HEK293 (cell line): Measurements from ENCODE around the gene PHEX.

ENCODE experiments used
- CTCF ChIA-PET: fragments of 350-600 bp; formaldehyde crosslinking; extraction: SDS; loops from one replicate; lab custom pipeline; 2021; ENCODE audit warnings: antibody characterized with exemption; lab: Yijun Ruan, JAX
- POLR2A ChIA-PET: fragments of 300-600 bp; formaldehyde crosslinking; extraction: SDS; loops from one replicate; lab custom pipeline; 2020; ENCODE audit warnings: antibody characterized with exemption, inconsistent platforms; lab: Yijun Ruan, JAX
- H3K27ac ChIP-seq: fragments of 200-500 bp; sonication (Bioruptor generic); 2 replicates; pipeline ENCODE4 v1.5.1; 2014; ENCODE audit warnings: low read depth, low read length, control low read depth, inconsistent platforms; ENCODE audit errors: extremely low read depth
- H3K36me3 ChIP-seq, 2 experiments: fragments of 200-500 bp in 1 of 2; sonication (Bioruptor generic) in 1 of 2; 1 replicate in 1 of 2; 2 replicates in 1 of 2; pipeline ENCODE4 v1.5.1; 2014 to 2017; ENCODE audit warnings: inconsistent platforms in 2 of 2, low read length in 2 of 2; ENCODE audit not compliant: control insufficient read depth in 2 of 2, insufficient read depth in 1 of 2
- H3K4me1 ChIP-seq: fragments of 200-500 bp; sonication (Bioruptor generic); 2 replicates; pipeline ENCODE4 v1.5.1; 2014; ENCODE audit warnings: mild to moderate bottlenecking, low read length, inconsistent platforms; ENCODE audit not compliant: control insufficient read depth, insufficient read depth
- H3K4me3 ChIP-seq: 2 replicates; pipeline ENCODE4 v1.5.1; 2011; ENCODE audit warnings: low read depth, mild to moderate bottlenecking, control low read depth, low read length, moderate library complexity
- H3K9me3 ChIP-seq: fragments of 200-500 bp; sonication (Bioruptor generic); 2 replicates; pipeline ENCODE4 v1.5.1; 2014; ENCODE audit warnings: low read depth, low read length, inconsistent platforms; ENCODE audit not compliant: control insufficient read depth, insufficient read depth
- CTCF ChIP-seq: fragments of 450-650 bp; formaldehyde crosslinking; IDR thresholded peaks from 2 replicates; pipeline ENCODE4 v1.5.1; 2016; ENCODE audit warnings: missing biosample characterization, missing genetic modification characterization
- GLI4 ChIP-seq: fragments of 450-650 bp; formaldehyde crosslinking; IDR thresholded peaks from 2 replicates; pipeline ENCODE4 v1.5.1; 2016; ENCODE audit warnings: missing biosample characterization, missing genetic modification characterization
- IKZF3 ChIP-seq: fragments of 450-650 bp; IDR thresholded peaks from 2 replicates; pipeline ENCODE4 v1.5.0; 2018; ENCODE audit warnings: missing biosample characterization, mild to moderate bottlenecking, missing genetic modification characterization, moderate library complexity
- MZF1 ChIP-seq: fragments of 450-650 bp; formaldehyde crosslinking; IDR thresholded peaks from 2 replicates; pipeline ENCODE4 v1.5.1; 2017; ENCODE audit warnings: missing biosample characterization, missing genetic modification characterization, borderline replicate concordance
- TRIM28 ChIP-seq: IDR thresholded peaks from 2 replicates; pipeline ENCODE4 v1.6.1; 2011; ENCODE audit warnings: low read length, control low read depth, borderline replicate concordance
- TSHZ1 ChIP-seq: fragments of 450-650 bp; formaldehyde crosslinking; IDR thresholded peaks from 2 replicates; pipeline ENCODE4 v1.5.1; 2016; ENCODE audit warnings: missing biosample characterization, missing genetic modification characterization, borderline replicate concordance
- WT1 ChIP-seq: fragments of 450-650 bp; formaldehyde crosslinking; IDR thresholded peaks from 2 replicates; pipeline ENCODE4 v1.5.1; 2016; ENCODE audit warnings: missing biosample characterization, missing genetic modification characterization
- ZBTB10 ChIP-seq: fragments of 450-650 bp; formaldehyde crosslinking; IDR thresholded peaks from 2 replicates; pipeline ENCODE4 v1.5.1; 2016; ENCODE audit warnings: missing biosample characterization, missing genetic modification characterization
- ZFHX2 ChIP-seq: fragments of 450-650 bp; formaldehyde crosslinking; conservative IDR thresholded peaks from 2 replicates; pipeline ENCODE4 v1.5.1; 2016; ENCODE audit warnings: missing biosample characterization, missing genetic modification characterization
- ZNF174 ChIP-seq: fragments of 450-650 bp; formaldehyde crosslinking; IDR thresholded peaks from 2 replicates; pipeline ENCODE4 v1.5.0; 2017; ENCODE audit warnings: missing biosample characterization, mild to moderate bottlenecking, missing genetic modification characterization
- ZNF239 ChIP-seq: fragments of 450-650 bp; formaldehyde crosslinking; IDR thresholded peaks from 2 replicates; pipeline ENCODE4 v1.5.1; 2016; ENCODE audit warnings: missing biosample characterization, missing genetic modification characterization
- ZNF24 ChIP-seq: fragments of 450-650 bp; formaldehyde crosslinking; IDR thresholded peaks from 2 replicates; pipeline ENCODE4 v1.5.1; 2016; ENCODE audit warnings: missing biosample characterization, missing genetic modification characterization
- ZNF354C ChIP-seq: fragments of 450-650 bp; formaldehyde crosslinking; IDR thresholded peaks from 2 replicates; pipeline ENCODE4 v1.5.1; 2016; ENCODE audit warnings: missing biosample characterization, missing genetic modification characterization, low read depth, borderline replicate concordance
- ZNF548 ChIP-seq: fragments of 450-650 bp; formaldehyde crosslinking; IDR thresholded peaks from 2 replicates; pipeline ENCODE4 v1.5.1; 2016; ENCODE audit warnings: missing biosample characterization, missing genetic modification characterization
- ZNF561 ChIP-seq: fragments of 450-650 bp; IDR thresholded peaks from 2 replicates; pipeline ENCODE4 v1.5.1; 2018; ENCODE audit warnings: missing biosample characterization, missing genetic modification characterization, borderline replicate concordance
- ZNF654 ChIP-seq: fragments of 450-650 bp; formaldehyde crosslinking; IDR thresholded peaks from 2 replicates; pipeline ENCODE4 v1.5.1; 2016; ENCODE audit warnings: low read depth, missing biosample characterization, missing genetic modification characterization
- ZSCAN16 ChIP-seq: fragments of 450-650 bp; formaldehyde crosslinking; IDR thresholded peaks from 2 replicates; pipeline ENCODE4 v1.5.1; 2016; ENCODE audit warnings: missing biosample characterization, missing genetic modification characterization
- ZSCAN5A ChIP-seq: fragments of 450-650 bp; formaldehyde crosslinking; IDR thresholded peaks from 2 replicates; pipeline ENCODE4 v1.5.1; 2016; ENCODE audit warnings: missing biosample characterization, missing genetic modification characterization

The PHEX gene

GRCh38 chrX:21990832-21991231, 41.3 kb upstream of the PHEX start:
- Histone ChIP-seq H3K9me3 (no peaks in the 10 kb centered on the region), H3K27ac (no peak overlapping the region), H3K4me1 (no peaks in the 10 kb centered on the region), H3K4me3 (no peak overlapping the region), H3K36me3 (peaks cover 14 to 48% of the 10 kb centered on the region in 2 experiments)
- TF ChIP-seq CTCF (tag by site-specific recombination) (no peak), MZF1 (tag by site-specific recombination) (no peak), TRIM28 (no peak), ZNF561 (tag by site-specific recombination) (no peak), IKZF3 (tag by site-specific recombination) (no peak), ZNF654 (tag by site-specific recombination) (no peak), ZNF548 (tag by site-specific recombination) (no peak), TSHZ1 (no peak), ZNF239 (tag by site-specific recombination) (no peak), ZFHX2 (tag by site-specific recombination) (no peak), ZBTB10 (tag by site-specific recombination) (no peak), ZSCAN16 (no peak), ZNF24 (tag by site-specific recombination) (no peak), ZNF174 (tag by site-specific recombination) (no peak), GLI4 (tag by site-specific recombination) (no peak), ZSCAN5A (tag by site-specific recombination) (no peak), WT1 (tag by site-specific recombination) (no peak)
- ChIA-PET POLR2A (interaction anchor here (0.9 kb wide), 1 partner anchor 145 kb away, joined by 5 read pairs; no protein-coding TSS in a partner anchor), CTCF (no interaction called here)

GRCh38 chrX:21991504-21991903, 40.6 kb upstream of the PHEX start:
- peaks cover 14 to 45% of the 10 kb centered on the region in 2 experiments for H3K36me3 ChIP-seq
- CTCF ChIA-PET, result no interaction called here

More at GRCh38 chrX:21991504-21991903, 40.6 kb upstream of the PHEX start:
- no peaks in the 10 kb centered on the region for H3K4me1 ChIP-seq
- H3K9me3 ChIP-seq, result no peaks in the 10 kb centered on the region
- TF ChIP-seq ZNF354C (tag by site-specific recombination), result no peak
- no peak overlapping the region for H3K4me3 ChIP-seq
- H3K27ac ChIP-seq, result no peak overlapping the region
- POLR2A ChIA-PET, result no interaction called here
